Gastrocnemius medialis (tissue), 4 donors: ENCODE results near the gene SLC39A11.

Source experiments
- POLR2A ChIP-seq, 2 donors: fragments of 450-650 bp; IDR thresholded peaks; one replicate each; pipeline ENCODE4 v1.6.1; 2017; ENCODE audit warnings: antibody characterized with exemption in 2 of 2, mild to moderate bottlenecking in 2 of 2, moderate library complexity in 2 of 2
- TF ChIP-seq, protein P1 (sequence below), 5 experiments: fragments of 450-650 bp in 3 of 5; fragments of 200-600 bp in 2 of 5; sonication (generic) in 2 of 5; IDR thresholded peaks in 4 of 5; conservative IDR thresholded peaks in 1 of 5; 1 replicate in 4 of 5; 2 replicates in 1 of 5; pipeline ENCODE4 v1.5.1; 2016 to 2019; ENCODE audit warnings: antibody characterized with exemption in 5 of 5, mild to moderate bottlenecking in 3 of 5, moderate library complexity in 3 of 5

GRCh38 chr17:72947475-72947874, 145.0 kb downstream of the SLC39A11 start:
- TF ChIP-seq, protein P1, sequence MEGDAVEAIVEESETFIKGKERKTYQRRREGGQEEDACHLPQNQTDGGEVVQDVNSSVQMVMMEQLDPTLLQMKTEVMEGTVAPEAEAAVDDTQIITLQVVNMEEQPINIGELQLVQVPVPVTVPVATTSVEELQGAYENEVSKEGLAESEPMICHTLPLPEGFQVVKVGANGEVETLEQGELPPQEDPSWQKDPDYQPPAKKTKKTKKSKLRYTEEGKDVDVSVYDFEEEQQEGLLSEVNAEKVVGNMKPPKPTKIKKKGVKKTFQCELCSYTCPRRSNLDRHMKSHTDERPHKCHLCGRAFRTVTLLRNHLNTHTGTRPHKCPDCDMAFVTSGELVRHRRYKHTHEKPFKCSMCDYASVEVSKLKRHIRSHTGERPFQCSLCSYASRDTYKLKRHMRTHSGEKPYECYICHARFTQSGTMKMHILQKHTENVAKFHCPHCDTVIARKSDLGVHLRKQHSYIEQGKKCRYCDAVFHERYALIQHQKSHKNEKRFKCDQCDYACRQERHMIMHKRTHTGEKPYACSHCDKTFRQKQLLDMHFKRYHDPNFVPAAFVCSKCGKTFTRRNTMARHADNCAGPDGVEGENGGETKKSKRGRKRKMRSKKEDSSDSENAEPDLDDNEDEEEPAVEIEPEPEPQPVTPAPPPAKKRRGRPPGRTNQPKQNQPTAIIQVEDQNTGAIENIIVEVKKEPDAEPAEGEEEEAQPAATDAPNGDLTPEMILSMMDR (IDR thresholded peaks at IDR 0.05 in 4 of 5, conservative IDR thresholded peaks at IDR 0.05 in 1 of 5) = no peak
- TF ChIP-seq POLR2A (IDR thresholded peaks at IDR 0.05) = no peak
